BJ (cell line): Measurements from ENCODE around the gene PON1. TPM values are rescaled to one million over a fixed set of nuclear protein-coding genes. Genes with fewer than 3 reads are reported as not detected.

ENCODE experiments used
- CTCF ChIA-PET: fragments of 350-600 bp; formaldehyde crosslinking; extraction: SDS; loops from one replicate; lab custom pipeline; 2021; ENCODE audit warnings: antibody characterized with exemption, inconsistent platforms; lab: Yijun Ruan, JAX
- POLR2A ChIA-PET: fragments of 300-600 bp; sonication (Branson Sonifier 250); formaldehyde crosslinking; extraction: SDS; loops from one replicate; lab custom pipeline; 2021; ENCODE audit warnings: antibody characterized with exemption; lab: Charles Lee
- DNase-seq: peaks from one replicate; pipeline ENCODE4 v3.0.0-alpha.2; 2011; ENCODE audit warnings: low read depth
- H3K27me3 ChIP-seq: 2 replicates; pipeline ENCODE4 v1.6.0; 2011; ENCODE audit warnings: low read length; ENCODE audit not compliant: control insufficient read depth, insufficient read depth
- H3K36me3 ChIP-seq: 2 replicates; pipeline ENCODE4 v1.5.1; 2011; ENCODE audit warnings: low read length; ENCODE audit not compliant: control insufficient read depth, insufficient read depth
- H3K4me3 ChIP-seq: 2 replicates; pipeline ENCODE4 v1.5.1; 2011; ENCODE audit warnings: low read depth, mild to moderate bottlenecking, control low read depth, low read length
- CTCF ChIP-seq: IDR thresholded peaks from 2 replicates; pipeline ENCODE4 v1.5.1; 2011; ENCODE audit warnings: low read depth, mild to moderate bottlenecking, control low read depth, inconsistent platforms, low read length, moderate library complexity; ENCODE audit not compliant: insufficient read depth
- polyA plus RNA-seq: library from polyadenylated mRNA; depleted of rRNA; stranded (reverse); fragments of >200 nt; gene quantifications from 2 replicates; pipeline ENCODE4 v1.2.3, GENCODE V29; 2011

PON1 gene
- polyA plus RNA-seq, 1 experiment, result not detected

GRCh38 chr7:95319570-95319969 is 4.8 kb downstream of the PON1 start:
- CTCF ChIA-PET, result no interaction called here
- POLR2A ChIA-PET, result no interaction called here
- 0 out of 2 replicates have a peak, but pooled peaks cover 2% of the 10 kb centered on the region for H3K27me3 ChIP-seq
- no peaks in the 10 kb centered on the region for H3K36me3 ChIP-seq
- TF ChIP-seq CTCF, result no peak
- H3K4me3 ChIP-seq, result no peak overlapping the region
- no peak for DNase-seq

- DNase-seq, result no peak
- Histone ChIP-seq H3K27me3 (no peaks in the 10 kb centered on the region), H3K4me3 (no peak overlapping the region), H3K36me3 (no peaks in the 10 kb centered on the region)
- TF ChIP-seq CTCF, result no peak
- POLR2A ChIA-PET, result no interaction called here
- CTCF ChIA-PET, result no interaction called here
Observed at GRCh38 chr7:95318501-95319100, 5.7 kb downstream of the PON1 start.

- H3K36me3 ChIP-seq, result no peaks in the 10 kb centered on the region
- POLR2A ChIA-PET, result no interaction called here
- H3K27me3 ChIP-seq, result no peaks in the 10 kb centered on the region
- H3K4me3 ChIP-seq, result no peak overlapping the region
- no peak for TF ChIP-seq CTCF
- CTCF ChIA-PET, result no interaction called here
- DNase-seq, result no peak
Observed at GRCh38 chr7:95317966-95318365, 6.4 kb downstream of the PON1 start.

- ChIA-PET POLR2A (no interaction called here), CTCF (no interaction called here)
- DNase-seq, result no peak
- Histone ChIP-seq H3K4me3 (no peak overlapping the region), H3K27me3 (no peaks in the 10 kb centered on the region), H3K36me3 (no peaks in the 10 kb centered on the region)
- no peak for TF ChIP-seq CTCF
Observed at GRCh38 chr7:95317546-95317945, 6.8 kb downstream of the PON1 start.

GRCh38 chr7:95316588-95316987 is 7.7 kb downstream of the PON1 start:
- CTCF ChIA-PET, result interaction anchor here (1.4 kb wide), 1 partner anchor 161 kb away, joined by 6 read pairs; no protein-coding TSS in a partner anchor
- DNase-seq, result no peak
- TF ChIP-seq CTCF, result no peak
- Histone ChIP-seq H3K4me3 (no peak overlapping the region), H3K27me3 (no peaks in the 10 kb centered on the region), H3K36me3 (no peaks in the 10 kb centered on the region)
- POLR2A ChIA-PET, result no interaction called here
